ENCODE results near the gene RPS18. TPM values are rescaled to one million over a fixed set of nuclear protein-coding genes. Genes with fewer than 3 reads are reported as not detected.

Gene RPS18
- total and polyA plus RNA-seq, 9 of the 15 experiments (the other 6 are each of a cell fraction or from before 2014, with no cell fraction given): 5,023 to 17,516 (median 8,131) TPM

DNA sequence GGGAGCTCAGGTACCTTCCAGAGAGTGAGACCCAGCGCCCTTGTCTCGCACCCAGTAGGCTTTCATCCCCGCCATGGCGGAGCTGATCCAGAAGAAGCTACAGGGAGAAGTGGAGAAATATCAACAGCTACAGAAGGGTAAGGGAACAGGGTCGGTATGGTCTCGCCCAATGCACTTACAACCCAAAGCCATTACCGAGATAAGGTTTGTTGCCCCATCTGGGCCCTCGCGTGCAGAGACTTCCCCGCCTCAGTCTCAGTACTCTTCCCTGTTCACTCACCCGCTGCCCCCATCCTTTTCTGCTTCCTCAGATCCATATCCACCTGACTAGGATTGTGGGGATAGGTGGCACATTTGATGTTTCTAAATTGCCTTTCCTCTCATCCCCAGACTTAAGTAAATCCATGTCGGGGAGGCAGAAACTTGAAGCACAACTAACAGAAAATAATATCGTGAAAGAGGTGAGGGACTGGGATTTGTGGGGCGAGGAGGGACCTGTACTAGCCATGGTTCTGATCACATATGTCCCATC lies 18.0 kb downstream of the RPS18 start (continued):
- TF ChIP-seq YBX1 (IDR thresholded peaks at IDR 0.05) (no peak), ZNF354B (CRISPR knock-in tag; IDR thresholded peaks at IDR 0.05) (peak; percentile 24; the same call in 1 of the 2 replicates), POLR2AphosphoS2 (IDR thresholded peaks at IDR 0.05; ENCODE audit: low read length) (no peak; the same call in none of the 2 replicates), MEF2A (IDR thresholded peaks at IDR 0.05; ENCODE audit: control insufficient read depth, low read depth, low read length) (no peak), RBM14 (IDR thresholded peaks at IDR 0.05; ENCODE audit: borderline replicate concordance, insufficient read depth, low read depth, low read length) (no peak), ZNF316 (IDR thresholded peaks at IDR 0.05) (no peak), MXD1 (CRISPR knock-in tag; IDR thresholded peaks at IDR 0.05; ENCODE audit: borderline replicate concordance, poor library complexity, severe bottlenecking) (no peak), ILK (tag; IDR thresholded peaks at IDR 0.05; ENCODE audit: borderline replicate concordance, low read depth) (no peak), NR4A1 (CRISPR knock-in tag; IDR thresholded peaks at IDR 0.05) (no peak), NR4A1 (tag; IDR thresholded peaks at IDR 0.05) (no peak), ZKSCAN1 (IDR thresholded peaks at IDR 0.05; ENCODE audit: low read depth, low read length) (peak; percentile 97), RBM34 (IDR thresholded peaks at IDR 0.05; ENCODE audit: borderline replicate concordance, insufficient read depth, low read length) (no peak), SFPQ (IDR thresholded peaks at IDR 0.05; ENCODE audit: low read depth, low read length) (no peak), ETV5 (CRISPR knock-in tag; IDR thresholded peaks at IDR 0.05; ENCODE audit: low read depth) (no peak), HBP1 (CRISPR knock-in tag; IDR thresholded peaks at IDR 0.05) (peak; percentile 77; the same call in 1 of the 2 replicates), TOE1 (IDR thresholded peaks at IDR 0.05; ENCODE audit: borderline replicate concordance) (no peak), TOE1 (CRISPR knock-in tag; IDR thresholded peaks at IDR 0.05; ENCODE audit: borderline replicate concordance, low read depth) (no peak), ETV1 (tag; conservative IDR thresholded peaks at IDR 0.05; ENCODE audit: low read depth) (no peak), ESRRB (CRISPR knock-in tag; IDR thresholded peaks at IDR 0.05; ENCODE audit: borderline replicate concordance) (0 out of 2 replicates have a peak, but pooled peaks have one; percentile 27)
- TF ChIP-seq, protein P1, sequence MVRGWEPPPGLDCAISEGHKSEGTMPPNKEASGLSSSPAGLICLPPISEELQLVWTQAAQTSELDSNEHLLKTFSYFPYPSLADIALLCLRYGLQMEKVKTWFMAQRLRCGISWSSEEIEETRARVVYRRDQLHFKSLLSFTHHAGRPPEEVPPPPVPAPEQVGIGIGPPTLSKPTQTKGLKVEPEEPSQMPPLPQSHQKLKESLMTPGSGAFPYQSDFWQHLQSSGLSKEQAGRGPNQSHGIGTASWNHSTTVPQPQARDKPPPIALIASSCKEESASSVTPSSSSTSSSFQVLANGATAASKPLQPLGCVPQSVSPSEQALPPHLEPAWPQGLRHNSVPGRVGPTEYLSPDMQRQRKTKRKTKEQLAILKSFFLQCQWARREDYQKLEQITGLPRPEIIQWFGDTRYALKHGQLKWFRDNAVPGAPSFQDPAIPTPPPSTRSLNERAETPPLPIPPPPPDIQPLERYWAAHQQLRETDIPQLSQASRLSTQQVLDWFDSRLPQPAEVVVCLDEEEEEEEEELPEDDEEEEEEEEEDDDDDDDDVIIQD (CRISPR knock-in tag; IDR thresholded peaks at IDR 0.05): no peak
- TF ChIP-seq, protein P2, sequence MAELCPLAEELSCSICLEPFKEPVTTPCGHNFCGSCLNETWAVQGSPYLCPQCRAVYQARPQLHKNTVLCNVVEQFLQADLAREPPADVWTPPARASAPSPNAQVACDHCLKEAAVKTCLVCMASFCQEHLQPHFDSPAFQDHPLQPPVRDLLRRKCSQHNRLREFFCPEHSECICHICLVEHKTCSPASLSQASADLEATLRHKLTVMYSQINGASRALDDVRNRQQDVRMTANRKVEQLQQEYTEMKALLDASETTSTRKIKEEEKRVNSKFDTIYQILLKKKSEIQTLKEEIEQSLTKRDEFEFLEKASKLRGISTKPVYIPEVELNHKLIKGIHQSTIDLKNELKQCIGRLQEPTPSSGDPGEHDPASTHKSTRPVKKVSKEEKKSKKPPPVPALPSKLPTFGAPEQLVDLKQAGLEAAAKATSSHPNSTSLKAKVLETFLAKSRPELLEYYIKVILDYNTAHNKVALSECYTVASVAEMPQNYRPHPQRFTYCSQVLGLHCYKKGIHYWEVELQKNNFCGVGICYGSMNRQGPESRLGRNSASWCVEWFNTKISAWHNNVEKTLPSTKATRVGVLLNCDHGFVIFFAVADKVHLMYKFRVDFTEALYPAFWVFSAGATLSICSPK (IDR thresholded peaks at IDR 0.05; ENCODE audit: borderline replicate concordance): no peak

Measured in K562 (cell line).